Measurements from ENCODE around the gene TRPV6.

GRCh38 chr7:142847353-142847752 lies 38.2 kb downstream of the TRPV6 start:
- TF ChIP-seq EZH2 (IDR thresholded peaks at IDR 0.05; ENCODE audit: insufficient read depth, poor library complexity, severe bottlenecking) (no peak), EZH2phosphoT487 (IDR thresholded peaks at IDR 0.05; ENCODE audit: insufficient read depth, low read depth) (no peak)

All from GM23248 (cell line).